Keratinocyte (primary cell): Measurements from ENCODE around the gene TMEM125. TPM values are rescaled to one million over a fixed set of nuclear protein-coding genes. Genes with fewer than 3 reads are reported as not detected.

ENCODE experiments used
- DNase-seq: peaks from one replicate; pipeline ENCODE4 v3.0.0-alpha.2; 2011; ENCODE audit warnings: low read depth, missing footprints, low spot score
- FAIRE-seq: peaks from 2 replicates; lab custom pipeline; 2011; peaks lifted over from hg19 to GRCh38; lab: Jason Lieb, UNC
- H2AFZ ChIP-seq: 2 replicates; pipeline ENCODE4 v1.6.0; 2012; ENCODE audit warnings: low read length, control low read depth, inconsistent platforms; ENCODE audit not compliant: control insufficient read depth
- H3K27ac ChIP-seq: 2 replicates; pipeline ENCODE4 v1.5.1; 2011; ENCODE audit warnings: low read length; ENCODE audit not compliant: control insufficient read depth, insufficient read depth
- H3K27me3 ChIP-seq: 3 replicates; pipeline ENCODE4 v1.6.0; 2011; ENCODE audit warnings: low read length; ENCODE audit not compliant: control insufficient read depth, insufficient read depth; ENCODE audit errors: extremely low read depth
- H3K36me3 ChIP-seq, 2 experiments: 2 replicates in 1 of 2; 3 replicates in 1 of 2; pipeline ENCODE4 v1.5.1; 2011; ENCODE audit warnings: low read length in 2 of 2, mild to moderate bottlenecking in 1 of 2; ENCODE audit not compliant: control insufficient read depth in 2 of 2, insufficient read depth in 2 of 2; ENCODE audit errors: extremely low read depth in 1 of 2
- H3K4me1 ChIP-seq: 3 replicates; pipeline ENCODE4 v1.5.1; 2011; ENCODE audit warnings: low read length; ENCODE audit not compliant: control insufficient read depth, insufficient read depth; ENCODE audit errors: extremely low read depth
- H3K4me2 ChIP-seq: 3 replicates; pipeline ENCODE4 v1.6.0; 2011; ENCODE audit warnings: low read depth, low read length; ENCODE audit not compliant: control insufficient read depth, insufficient read depth; ENCODE audit errors: extremely low read depth
- H3K4me3 ChIP-seq, 3 experiments: fragments of 200-600 bp in 1 of 3; sonication (generic) in 1 of 3; 2 replicates in 2 of 3; 3 replicates in 1 of 3; pipeline ENCODE4 v1.5.1; 2011 to 2016; ENCODE audit warnings: low read length in 3 of 3, mild to moderate bottlenecking in 3 of 3, control low read depth in 2 of 3, inconsistent platforms in 1 of 3, low read depth in 1 of 3, mixed read lengths in 1 of 3, mixed run types in 1 of 3, moderate library complexity in 1 of 3; ENCODE audit not compliant: control insufficient read depth in 2 of 3, insufficient read depth in 2 of 3; ENCODE audit errors: extremely low read depth in 1 of 3
- H3K79me2 ChIP-seq: 2 replicates; pipeline ENCODE4 v1.6.0; 2012; ENCODE audit warnings: low read length; ENCODE audit not compliant: control insufficient read depth, insufficient read depth
- H3K9ac ChIP-seq: 3 replicates; pipeline ENCODE4 v1.6.0; 2011; ENCODE audit warnings: low read length; ENCODE audit not compliant: control insufficient read depth, insufficient read depth; ENCODE audit errors: extremely low read depth
- H3K9me1 ChIP-seq: 3 replicates; pipeline ENCODE4 v1.6.0; 2011; ENCODE audit warnings: low read length; ENCODE audit not compliant: control insufficient read depth, insufficient read depth; ENCODE audit errors: extremely low read depth
- H3K9me3 ChIP-seq: 2 replicates; pipeline ENCODE4 v1.5.1; 2012; ENCODE audit warnings: low read depth, low read length; ENCODE audit not compliant: control insufficient read depth
- H4K20me1 ChIP-seq: 3 replicates; pipeline ENCODE4 v1.6.0; 2011; ENCODE audit warnings: low read length; ENCODE audit not compliant: control insufficient read depth, insufficient read depth; ENCODE audit errors: extremely low read depth
- EZH2 ChIP-seq: IDR thresholded peaks from one replicate; pipeline ENCODE4 v1.6.1; 2012; ENCODE audit warnings: inconsistent platforms, mild to moderate bottlenecking, low read length, moderate library complexity
- dilution Hi-C: fragments of 300-500 bp; cut with MboI; formaldehyde crosslinking; loops from one replicate; pipeline ENCODE4 v1.7.0; 2020; ENCODE audit warnings: low sequenced_read_pairs; ENCODE audit not compliant: extremely low pct_ligation_motif_present
- polyA plus RNA-seq, 5 experiments: library from polyadenylated mRNA; depleted of rRNA in 3 of 5; stranded (reverse) in 3 of 5; stranded (forward) in 1 of 5; unstranded in 1 of 5; fragments of >200 nt; gene quantifications; 1 replicate in 1 of 5; 2 replicates in 3 of 5; 3 replicates in 1 of 5; pipeline versions ENCODE4 v1.2.1 to v1.2.3, GENCODE V29; 2011 to 2012; ENCODE audit warnings: missing spikeins in 2 of 5, low read depth in 1 of 5, low replicate concordance in 1 of 5
- TF ChIP-seq, protein P1 (sequence below), 3 experiments: IDR thresholded peaks in 1 of 3; conservative IDR thresholded peaks in 1 of 3; optimal IDR thresholded peaks in 1 of 3; 2 replicates in 2 of 3; 3 replicates in 1 of 3; pipeline versions ENCODE3 to v1.5.1; 2011; ENCODE audit warnings: low read length in 3 of 3, mild to moderate bottlenecking in 3 of 3, moderate library complexity in 2 of 3, control low read depth in 1 of 3, inconsistent platforms in 1 of 3; ENCODE audit not compliant: insufficient read depth in 2 of 3; ENCODE audit errors: extremely low read depth in 1 of 3

Gene TMEM125
- polyA plus RNA-seq, 1 donor (not counting 4 experiments of a cell fraction or from before 2014, with no cell fraction given) = 0.92 TPM

DNA sequence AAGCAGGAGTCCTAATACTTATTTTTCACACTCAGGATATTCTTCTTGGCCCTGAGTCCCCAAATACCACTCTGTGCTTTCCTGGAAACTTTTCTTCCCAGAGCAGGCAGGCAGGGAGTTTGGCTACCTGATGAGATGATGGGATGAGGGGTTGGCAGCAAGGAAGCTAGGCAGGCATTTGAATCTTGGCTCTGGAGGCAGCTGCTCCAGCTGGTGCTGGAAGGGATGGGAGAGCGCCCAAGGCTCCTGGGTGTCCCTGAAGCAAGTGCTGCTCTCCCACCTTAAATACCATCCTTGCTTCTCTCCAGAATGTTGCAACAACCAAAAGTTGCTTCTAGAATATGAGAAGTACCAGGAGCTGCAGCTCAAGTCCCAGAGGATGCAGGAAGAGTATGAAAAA lies 48.0 kb upstream of the TMEM125 start:
- DNase-seq = no peak
- dilution Hi-C loops = no loop called here
- H3K4me1 ChIP-seq = no peaks in the 10 kb centered on the region

DNA sequence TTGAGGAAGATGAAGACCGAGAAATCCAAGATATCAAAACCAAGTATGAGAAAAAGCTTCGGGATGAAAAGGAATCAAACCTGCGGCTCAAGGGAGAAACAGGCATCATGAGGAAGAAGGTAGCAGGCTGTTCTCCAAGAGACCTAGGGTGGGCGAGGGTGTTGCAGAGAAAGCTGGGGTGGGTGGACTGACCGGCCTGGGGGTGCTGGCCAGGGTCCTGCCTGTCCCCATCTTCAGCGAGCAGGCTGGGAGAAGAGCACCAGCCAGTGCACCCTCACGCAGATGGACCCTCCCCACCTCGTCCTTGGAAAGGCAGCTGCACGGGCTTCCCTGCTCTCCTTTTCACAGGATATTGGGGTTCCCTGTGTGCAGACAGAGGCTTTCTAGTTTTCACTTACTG lies 46.9 kb upstream of the TMEM125 start:
- TF ChIP-seq, protein P1, sequence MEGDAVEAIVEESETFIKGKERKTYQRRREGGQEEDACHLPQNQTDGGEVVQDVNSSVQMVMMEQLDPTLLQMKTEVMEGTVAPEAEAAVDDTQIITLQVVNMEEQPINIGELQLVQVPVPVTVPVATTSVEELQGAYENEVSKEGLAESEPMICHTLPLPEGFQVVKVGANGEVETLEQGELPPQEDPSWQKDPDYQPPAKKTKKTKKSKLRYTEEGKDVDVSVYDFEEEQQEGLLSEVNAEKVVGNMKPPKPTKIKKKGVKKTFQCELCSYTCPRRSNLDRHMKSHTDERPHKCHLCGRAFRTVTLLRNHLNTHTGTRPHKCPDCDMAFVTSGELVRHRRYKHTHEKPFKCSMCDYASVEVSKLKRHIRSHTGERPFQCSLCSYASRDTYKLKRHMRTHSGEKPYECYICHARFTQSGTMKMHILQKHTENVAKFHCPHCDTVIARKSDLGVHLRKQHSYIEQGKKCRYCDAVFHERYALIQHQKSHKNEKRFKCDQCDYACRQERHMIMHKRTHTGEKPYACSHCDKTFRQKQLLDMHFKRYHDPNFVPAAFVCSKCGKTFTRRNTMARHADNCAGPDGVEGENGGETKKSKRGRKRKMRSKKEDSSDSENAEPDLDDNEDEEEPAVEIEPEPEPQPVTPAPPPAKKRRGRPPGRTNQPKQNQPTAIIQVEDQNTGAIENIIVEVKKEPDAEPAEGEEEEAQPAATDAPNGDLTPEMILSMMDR (optimal IDR thresholded peaks at IDR 0.05 in 1 of 3, IDR thresholded peaks at IDR 0.05 in 1 of 3, conservative IDR thresholded peaks at IDR 0.05 in 1 of 3; ENCODE audit: extremely low read depth in 1 of 3, insufficient read depth in 2 of 3, low read length in 3 of 3) = no peak
- no peak for TF ChIP-seq EZH2
- no peaks in the 10 kb centered on the region for H3K79me2 ChIP-seq
- DNase-seq (no peak), FAIRE-seq (no peak)
- H3K36me3 ChIP-seq = no peaks in the 10 kb centered on the region
- H3K9me3 ChIP-seq = no peaks in the 10 kb centered on the region
- H4K20me1 ChIP-seq = no peaks in the 10 kb centered on the region
- H3K27ac ChIP-seq = no peak overlapping the region
- H3K27me3 ChIP-seq = no peaks in the 10 kb centered on the region
- dilution Hi-C loops = no loop called here
- no peak overlapping the region for H3K4me2 ChIP-seq
- no peak overlapping the region for H3K4me3 ChIP-seq
- H3K9me1 ChIP-seq = no peaks in the 10 kb centered on the region
- no peak overlapping the region for H2AFZ ChIP-seq
- H3K9ac ChIP-seq = no peak overlapping the region
- no peaks in the 10 kb centered on the region for H3K4me1 ChIP-seq

More for the DNA sequence above, 48.0 kb upstream of the TMEM125 start:
- no peak for TF ChIP-seq EZH2
- TF ChIP-seq, protein P1 (optimal IDR thresholded peaks at IDR 0.05 in 1 of 3, IDR thresholded peaks at IDR 0.05 in 1 of 3, conservative IDR thresholded peaks at IDR 0.05 in 1 of 3; ENCODE audit: extremely low read depth in 1 of 3, insufficient read depth in 2 of 3, low read length in 3 of 3) = no peak
- no peaks in the 10 kb centered on the region for H4K20me1 ChIP-seq
- H3K9ac ChIP-seq = no peak overlapping the region
- no peak overlapping the region for H2AFZ ChIP-seq
- H3K79me2 ChIP-seq = no peaks in the 10 kb centered on the region
- H3K4me2 ChIP-seq = no peak overlapping the region
- H3K9me1 ChIP-seq = no peaks in the 10 kb centered on the region
- no peak overlapping the region for H3K4me3 ChIP-seq
- H3K27me3 ChIP-seq = no peaks in the 10 kb centered on the region
- no peaks in the 10 kb centered on the region for H3K36me3 ChIP-seq
- FAIRE-seq = no peak
- H3K9me3 ChIP-seq = no peaks in the 10 kb centered on the region
- no peak overlapping the region for H3K27ac ChIP-seq
